GM12873 (cell line): ENCODE measurements around the gene RIPOR2.

Source experiments
- TF ChIP-seq, protein P1 (sequence below): IDR thresholded peaks from 2 replicates; pipeline ENCODE4 v1.5.1; 2012; ENCODE audit warnings: low read depth, mild to moderate bottlenecking, moderate library complexity, low read length, control low read depth; ENCODE audit not compliant: insufficient read depth; ENCODE audit errors: missing control alignments

RIPOR2 gene

GRCh38 chr6:24823185-24823584 is 112.6 kb downstream of the RIPOR2 start:
- TF ChIP-seq, protein P1, sequence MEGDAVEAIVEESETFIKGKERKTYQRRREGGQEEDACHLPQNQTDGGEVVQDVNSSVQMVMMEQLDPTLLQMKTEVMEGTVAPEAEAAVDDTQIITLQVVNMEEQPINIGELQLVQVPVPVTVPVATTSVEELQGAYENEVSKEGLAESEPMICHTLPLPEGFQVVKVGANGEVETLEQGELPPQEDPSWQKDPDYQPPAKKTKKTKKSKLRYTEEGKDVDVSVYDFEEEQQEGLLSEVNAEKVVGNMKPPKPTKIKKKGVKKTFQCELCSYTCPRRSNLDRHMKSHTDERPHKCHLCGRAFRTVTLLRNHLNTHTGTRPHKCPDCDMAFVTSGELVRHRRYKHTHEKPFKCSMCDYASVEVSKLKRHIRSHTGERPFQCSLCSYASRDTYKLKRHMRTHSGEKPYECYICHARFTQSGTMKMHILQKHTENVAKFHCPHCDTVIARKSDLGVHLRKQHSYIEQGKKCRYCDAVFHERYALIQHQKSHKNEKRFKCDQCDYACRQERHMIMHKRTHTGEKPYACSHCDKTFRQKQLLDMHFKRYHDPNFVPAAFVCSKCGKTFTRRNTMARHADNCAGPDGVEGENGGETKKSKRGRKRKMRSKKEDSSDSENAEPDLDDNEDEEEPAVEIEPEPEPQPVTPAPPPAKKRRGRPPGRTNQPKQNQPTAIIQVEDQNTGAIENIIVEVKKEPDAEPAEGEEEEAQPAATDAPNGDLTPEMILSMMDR = no peak

GRCh38 chr6:24822696-24823095 is 113.1 kb downstream of the RIPOR2 start:
- TF ChIP-seq, protein P1 = no peak

DNA sequence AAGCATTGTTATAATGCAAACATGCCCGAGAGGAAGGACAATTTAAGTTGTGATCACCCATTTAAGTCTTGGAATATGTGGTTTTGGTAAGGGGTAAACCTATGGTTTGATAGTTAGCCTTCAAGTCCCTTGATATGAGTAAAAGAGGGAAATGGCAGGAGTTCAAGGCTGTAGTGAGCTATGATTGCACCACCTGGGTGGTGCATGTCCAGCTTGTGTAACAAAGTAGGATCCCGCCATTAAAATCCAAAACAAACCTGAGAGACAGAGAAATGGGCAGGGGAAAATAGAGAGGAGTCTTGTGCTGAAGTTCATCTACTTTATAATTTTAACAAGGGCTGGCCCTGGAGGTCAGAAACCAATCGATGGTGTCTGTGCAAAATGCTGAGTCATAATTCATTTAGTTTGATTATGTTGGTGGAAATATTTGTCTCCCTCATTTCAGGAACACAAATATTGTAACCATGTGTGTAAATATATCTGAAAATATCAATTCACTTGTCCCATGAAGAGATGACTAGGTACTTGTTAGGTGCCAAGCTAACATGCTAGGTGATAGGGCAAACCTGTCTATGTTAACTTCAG is 113.8 kb downstream of the RIPOR2 start:
- TF ChIP-seq, protein P1 = no peak

DNA sequence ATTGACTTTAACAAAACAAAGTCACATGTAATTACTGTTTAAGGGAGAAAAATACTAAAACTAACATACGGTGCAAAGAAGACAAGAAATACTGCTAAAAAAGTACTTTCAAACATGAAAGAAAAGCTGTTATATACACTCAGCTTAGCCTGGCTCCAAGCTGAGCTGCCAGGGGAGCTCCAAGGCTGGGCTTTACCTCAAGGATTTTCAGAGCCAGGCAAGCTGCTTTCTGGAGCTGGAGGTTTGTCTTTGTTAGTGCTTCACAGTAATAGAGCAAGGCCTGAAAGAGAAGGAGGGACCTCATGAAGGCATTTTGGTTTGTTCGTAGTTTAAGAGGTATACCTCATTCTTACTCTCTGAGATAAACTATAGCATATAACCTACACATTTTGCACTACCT is 117.4 kb downstream of the RIPOR2 start:
- TF ChIP-seq, protein P1 = no peak

GRCh38 chr6:24809728-24810127 is 126.0 kb downstream of the RIPOR2 start:
- TF ChIP-seq, protein P1 = no peak

- TF ChIP-seq, protein P1 = no peak
These were observed 128.2 kb downstream of the RIPOR2 start for GRCh38 chr6:24807584-24807983.

- TF ChIP-seq, protein P1 = no peak
These were observed 133.3 kb downstream of the RIPOR2 start for GRCh38 chr6:24802271-24803059.
